NCI-H2227 (cell line): ENCODE measurements around the gene RFX4.
A peak's percentile ranks its signal among the peaks of the same experiment; 100 is the strongest.
"Not testable (repeated sequence)": the region's sequence is repeated elsewhere in the genome, so short reads cannot be mapped to it uniquely, and the experiment has no call there.

Experiments
- DNase-seq: peaks from one replicate; lab custom pipeline; 2025; ENCODE audit not compliant: unreplicated experiment; lab: John Stamatoyannopoulos, UW

Gene RFX4

DNA sequence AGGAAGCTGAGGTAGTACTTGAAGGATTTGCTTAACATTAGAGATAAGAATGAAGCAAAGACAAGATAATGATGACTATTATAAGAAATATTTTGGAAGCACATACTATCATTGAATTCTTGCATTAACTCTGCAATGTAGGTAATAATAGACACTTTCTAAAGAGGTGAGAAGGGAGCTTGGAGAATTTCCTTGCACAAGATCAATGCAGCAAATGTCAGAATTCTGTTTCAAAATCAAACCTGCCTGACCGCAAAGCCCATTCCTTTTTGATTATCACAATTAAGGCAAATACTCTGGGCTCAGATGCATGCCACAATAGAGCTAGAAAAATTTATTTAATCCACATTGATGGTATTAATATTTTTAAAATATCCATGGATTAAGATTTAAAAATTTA is 141.3 kb downstream of the RFX4 start:
- no peak for DNase-seq

DNA sequence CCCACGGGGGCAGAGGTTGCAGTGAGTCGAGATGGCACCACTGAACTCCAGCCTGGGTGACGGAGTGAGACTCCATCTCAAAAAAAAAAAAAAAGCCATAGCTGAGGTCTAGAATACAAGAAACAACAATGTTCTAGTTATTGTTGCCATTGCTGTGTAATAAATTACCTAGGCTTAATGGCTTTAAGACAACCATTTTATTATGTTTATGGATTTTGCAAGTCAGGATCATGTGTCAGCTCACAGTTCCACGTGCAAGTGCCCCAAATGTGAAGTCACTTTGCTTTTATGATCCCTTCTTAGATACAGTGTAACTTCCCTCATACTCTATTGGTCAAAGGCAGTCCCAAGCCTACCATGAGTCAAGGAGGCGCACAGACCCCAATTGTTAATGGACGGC is 142.1 kb downstream of the RFX4 start:
- DNase-seq, result no peak

DNA sequence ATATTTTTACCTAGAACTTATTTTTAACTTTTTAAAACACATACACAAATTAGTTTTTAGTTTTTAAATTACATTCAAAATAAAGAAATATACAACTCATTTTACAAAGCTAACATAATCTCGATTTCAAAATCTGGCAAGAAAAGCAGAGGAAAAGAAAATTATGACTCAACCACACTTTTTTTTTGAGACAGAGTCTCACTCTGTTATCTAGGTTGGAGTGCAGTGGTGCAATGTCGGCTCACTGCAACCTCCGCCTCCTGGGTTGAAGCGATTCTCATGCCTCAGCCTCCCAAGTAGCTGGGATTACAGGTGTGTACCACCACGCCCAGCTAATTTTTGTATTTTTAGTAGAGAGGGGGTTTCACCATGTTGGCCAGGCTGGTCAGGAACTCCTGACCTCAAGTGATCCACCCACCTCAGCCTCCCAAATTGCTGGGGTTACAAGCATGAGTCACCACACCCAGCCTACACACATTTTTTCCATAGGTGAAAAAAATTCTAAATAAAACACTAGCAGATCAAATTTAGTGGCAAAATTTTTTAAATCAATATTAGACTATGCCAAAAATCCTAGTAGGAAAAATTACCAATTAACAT is 143.9 kb downstream of the RFX4 start:
- not testable (repeated sequence) for DNase-seq

DNA sequence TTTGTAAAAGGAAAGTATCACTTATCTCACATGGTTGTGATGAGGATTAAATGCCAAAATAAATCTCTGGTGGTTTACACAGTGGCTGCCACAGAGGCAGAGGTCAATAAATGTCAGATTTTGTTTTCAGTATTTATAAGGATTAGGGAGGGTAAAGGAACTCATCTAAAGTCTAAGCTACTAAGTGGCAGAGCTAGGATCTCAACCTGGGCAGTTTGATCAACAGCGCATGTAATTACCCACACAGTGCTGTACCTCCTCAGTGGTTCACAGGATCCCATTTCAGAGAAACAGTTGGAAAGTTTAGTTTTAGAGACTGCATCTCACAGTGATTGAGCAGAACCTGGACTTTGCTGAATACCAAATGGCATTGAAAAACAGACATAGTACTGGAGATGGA is 146.8 kb downstream of the RFX4 start:
- no peak for DNase-seq

DNA sequence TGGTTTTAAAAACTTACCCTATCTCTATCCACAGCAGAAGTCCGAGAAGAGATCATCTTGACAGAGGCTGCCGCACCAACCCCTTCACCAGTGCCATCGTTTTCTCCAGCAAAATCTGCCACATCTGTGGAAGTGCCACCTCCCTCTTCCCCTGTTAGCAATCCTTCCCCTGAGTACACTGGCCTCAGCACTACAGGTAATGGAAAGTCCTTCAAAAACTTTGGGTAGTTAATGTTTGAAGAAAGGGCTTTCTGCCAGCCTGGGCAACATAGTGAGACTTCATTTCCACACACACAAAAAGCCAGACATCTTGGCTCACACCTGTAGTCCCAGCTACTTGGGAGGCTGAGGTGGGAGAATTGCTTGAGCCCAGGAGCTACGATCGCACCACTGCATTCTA is 150.1 kb downstream of the RFX4 start:
- DNase-seq, result no peak

DNA sequence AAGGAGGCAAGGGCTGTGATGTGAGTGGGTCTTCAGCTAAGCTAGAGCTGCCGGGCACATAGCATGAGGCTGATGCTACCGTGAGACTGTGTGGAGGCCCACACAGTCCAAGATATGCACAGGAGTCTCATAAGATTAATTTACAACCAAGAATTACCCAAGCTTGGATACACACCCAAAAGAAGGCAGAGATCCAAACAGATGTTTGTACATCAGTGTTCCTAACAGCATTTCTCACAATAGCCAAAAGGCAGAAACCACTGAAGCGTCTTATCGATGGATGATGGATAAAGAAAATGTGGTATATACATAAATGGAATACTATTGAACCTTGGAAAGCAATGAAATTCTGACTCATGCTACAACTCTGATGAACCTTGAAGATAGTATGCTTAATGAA is 150.9 kb downstream of the RFX4 start:
- DNase-seq, result no peak

DNA sequence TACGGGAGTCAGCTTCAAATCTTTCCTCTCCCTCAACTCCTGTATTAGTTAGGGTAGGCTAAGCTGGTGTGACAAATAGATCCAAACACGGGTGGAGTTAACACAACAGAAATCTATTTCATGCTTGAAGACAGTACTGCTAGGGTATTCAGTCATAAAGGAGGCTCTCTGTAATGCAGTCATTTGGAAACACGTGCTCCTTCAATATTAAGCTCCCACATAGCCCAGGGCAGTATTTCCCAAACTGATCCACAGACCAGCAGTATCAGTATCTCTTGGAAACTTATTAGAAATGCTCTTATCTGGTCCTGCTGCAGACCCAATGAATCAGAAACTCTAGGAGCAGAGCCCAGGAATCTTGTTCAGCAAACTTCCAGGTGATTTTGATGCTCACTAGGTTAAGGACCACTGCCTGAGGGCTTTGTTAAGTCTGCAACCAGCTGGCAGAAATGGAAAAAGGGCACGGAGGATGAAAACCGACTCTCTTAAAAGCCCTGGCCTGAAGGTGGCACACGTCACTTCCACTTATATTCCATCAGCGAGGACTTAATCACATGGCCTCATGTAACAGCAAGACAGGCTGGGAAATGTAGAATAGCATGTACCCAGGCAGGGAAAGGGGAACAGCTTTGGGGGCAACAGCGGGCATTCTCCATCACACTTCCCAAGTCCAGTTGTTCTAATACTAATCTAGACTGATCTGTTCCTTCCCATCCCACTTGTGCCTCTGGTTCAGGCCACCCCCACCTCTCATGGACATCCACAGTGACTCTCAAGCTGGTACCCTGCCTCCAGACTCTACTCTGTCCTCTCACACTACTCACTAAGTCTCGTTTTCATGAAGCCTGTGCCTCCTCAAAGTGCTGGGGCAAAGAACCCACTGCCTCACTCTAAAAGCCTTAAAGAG is 153.5 kb downstream of the RFX4 start:
- DNase-seq, result peak; percentile 22

DNA sequence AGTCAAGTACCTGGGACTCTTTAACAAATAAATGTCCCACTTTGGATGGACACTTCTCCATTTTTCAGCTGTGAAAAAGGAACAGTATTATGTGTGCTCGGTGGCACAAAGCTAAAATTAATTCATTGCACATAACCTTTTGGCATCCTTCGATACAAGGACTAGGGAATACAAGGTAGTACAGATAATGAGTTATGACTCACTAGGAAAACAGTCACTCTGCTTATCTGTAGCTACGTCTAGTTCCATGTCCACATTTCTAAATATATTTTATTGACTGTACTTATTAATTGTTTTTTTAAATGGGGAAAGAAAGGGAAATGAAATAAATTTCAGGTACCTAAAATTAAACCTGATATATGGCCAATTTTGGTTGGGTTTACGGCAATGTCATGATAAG is 156.5 kb downstream of the RFX4 start:
- DNase-seq, result no peak

DNA sequence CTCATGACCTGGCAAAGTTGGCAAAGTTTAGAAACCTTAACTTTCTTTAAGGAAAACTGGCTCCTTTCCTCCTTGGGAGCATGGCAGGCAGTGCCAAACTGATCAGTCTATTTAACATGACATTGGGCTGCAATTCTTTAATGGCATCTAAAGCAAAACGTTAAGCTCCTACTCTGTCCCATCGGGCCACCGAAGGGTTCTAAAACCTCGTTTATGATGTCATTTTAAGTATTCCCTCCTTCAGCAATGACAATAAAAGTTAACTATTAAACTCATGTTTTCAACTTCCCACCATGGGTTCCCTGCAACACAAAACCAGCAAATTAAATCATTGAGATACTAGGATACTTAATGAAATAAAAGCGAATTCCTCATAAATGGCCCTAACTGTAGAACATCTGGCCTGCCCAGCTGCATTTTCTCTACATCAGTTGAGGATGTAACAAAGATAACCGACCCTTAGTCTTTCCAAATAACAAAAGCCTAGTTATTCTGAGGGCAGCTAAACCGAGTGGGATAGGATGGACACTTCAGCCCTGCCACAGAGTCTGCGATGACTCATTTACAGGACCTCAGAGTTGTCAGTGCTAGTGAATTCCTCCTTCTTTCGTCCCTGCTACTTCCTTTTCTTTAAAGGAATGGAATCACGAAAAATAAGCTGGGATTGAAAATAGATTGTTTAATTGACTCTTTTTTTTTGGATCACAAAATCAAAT is 157.2 kb downstream of the RFX4 start:
- DNase-seq, result no peak

DNA sequence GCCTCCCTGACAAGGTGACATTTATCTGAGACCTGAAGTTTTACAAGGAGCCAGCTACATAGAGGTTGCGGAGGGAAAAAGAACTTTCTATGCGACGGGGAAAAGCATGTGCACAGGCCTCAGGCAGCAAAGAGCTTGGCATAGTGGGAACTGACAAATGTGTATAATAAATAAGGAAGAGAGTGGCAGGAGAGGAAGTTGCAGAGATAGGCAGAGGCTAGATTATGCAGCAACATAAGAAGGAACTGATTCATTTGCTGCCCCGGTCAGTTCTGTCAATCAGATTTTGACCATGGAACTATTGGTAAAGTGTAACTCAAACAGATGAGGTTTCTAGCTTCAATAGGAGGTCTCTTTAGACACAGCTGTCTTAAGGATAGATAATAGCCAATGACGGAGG is 158.0 kb downstream of the RFX4 start:
- no peak for DNase-seq

DNA sequence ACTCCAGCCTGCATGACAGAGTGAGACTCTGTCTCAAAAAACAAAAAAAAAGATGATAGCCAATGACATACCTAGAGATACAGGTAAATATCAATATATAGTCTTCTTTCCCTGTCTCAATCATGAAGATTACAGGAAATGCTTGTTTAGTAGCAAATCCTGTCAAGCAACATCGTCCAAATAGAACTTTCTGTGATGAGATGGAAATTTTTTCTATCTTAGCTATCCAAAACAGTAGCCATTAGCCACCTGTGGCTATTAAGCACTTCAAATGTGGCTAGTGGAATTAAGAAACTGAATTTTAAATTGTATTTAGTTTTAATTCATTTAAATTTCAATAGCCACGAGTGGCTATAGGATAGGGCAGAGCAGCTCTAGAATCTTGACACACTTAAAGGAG is 158.4 kb downstream of the RFX4 start:
- DNase-seq, result no peak

DNA sequence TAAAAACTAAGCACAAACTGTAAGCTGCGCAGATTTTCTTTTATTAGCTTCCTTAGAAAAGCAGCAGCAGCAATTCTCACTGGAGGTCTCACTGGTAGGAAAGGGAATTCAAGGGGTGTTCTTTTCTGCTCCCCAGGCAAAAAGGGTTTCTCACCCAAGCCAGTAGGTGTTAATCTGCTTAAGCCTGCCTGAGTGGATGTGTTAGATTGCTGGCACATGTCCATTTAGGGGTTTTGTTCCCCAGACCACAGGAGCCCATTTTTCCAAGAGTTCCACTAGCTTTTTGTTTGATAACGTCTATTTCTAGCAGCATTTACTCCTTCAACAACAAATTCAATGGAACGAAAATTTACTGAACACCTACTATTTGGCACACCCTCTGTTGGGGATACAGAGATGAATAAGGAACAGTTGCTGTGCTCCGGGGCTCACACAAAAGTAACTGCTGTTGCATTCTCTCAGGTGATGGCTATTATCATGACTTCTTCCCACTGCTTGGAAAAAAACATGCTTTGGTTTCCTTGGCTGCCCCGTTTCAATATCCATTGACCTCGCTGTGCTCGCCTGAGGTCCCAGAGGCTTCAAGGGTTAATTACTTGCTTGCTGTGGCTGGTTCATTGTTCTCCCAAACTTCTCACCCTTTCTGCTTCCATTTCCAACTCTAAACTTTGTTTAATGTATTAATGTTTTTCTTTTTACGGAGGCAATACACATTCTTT is 160.6 kb downstream of the RFX4 start:
- no peak for DNase-seq

DNA sequence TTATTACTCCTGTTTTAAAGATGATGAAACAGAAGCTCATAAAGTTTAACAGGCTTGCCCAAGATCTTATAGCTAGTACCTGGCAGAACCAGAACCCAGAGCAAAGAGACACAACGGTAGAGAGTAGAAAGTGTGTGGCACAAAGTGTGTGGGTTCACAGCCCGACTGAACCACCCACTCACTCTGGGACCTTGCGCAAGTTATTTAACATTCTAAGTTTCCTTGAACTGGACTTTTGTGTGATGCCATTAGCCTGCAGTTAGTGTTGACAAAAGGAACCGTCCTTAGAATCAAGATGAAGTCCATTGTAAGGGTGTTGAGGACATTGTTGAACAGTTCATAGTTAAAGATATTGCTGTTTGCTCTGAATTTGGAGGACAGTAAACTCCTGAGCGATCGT is 161.8 kb downstream of the RFX4 start:
- DNase-seq, result no peak

DNA sequence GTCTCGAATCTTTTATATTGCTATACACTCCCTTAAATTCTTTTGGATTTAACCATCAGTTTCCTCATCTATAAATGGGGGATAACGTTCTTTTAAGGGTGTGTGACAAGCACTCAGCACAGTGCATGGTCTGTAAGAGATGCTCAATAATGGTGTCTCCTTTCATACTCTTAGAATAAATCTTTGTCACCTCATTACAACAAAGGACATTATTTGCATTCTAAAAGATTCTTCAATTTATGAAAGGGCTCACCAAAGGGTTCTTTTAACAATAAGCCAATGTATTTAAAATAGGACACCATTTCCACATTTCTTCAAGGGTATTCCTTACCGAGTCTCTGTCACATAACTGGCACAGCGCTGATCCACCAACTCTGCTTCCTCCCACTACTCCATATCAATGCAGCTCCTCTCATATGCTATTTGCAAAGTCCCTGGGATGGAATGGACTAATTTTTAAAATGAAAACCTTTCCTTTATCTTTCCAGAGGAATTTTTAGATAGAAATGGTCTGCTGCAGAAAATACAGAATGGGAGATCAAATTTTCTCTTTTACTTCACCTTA is 162.5 kb downstream of the RFX4 start:
- no peak for DNase-seq

DNA sequence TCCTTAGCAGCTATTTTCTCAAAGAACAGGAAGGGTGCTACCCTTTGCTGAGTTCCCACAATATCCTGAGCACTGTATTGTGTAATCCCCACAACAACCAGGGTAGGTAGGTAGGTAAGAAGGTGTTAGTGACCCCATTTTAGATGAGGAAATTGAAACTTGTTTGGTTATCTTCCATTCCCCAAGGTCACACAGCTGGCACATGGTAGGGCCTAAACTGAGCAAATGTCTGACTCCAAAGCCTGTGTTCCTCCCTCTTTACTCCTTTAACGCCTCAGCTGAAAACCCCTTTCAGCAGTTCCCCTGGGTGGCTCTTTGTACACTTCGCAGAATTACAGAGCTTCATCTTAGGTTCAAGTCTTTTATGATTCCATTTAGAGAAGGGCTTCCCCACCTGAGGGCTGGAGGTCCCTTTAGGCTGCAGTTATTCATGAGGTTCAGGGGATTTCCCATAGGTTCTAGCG is 165.2 kb downstream of the RFX4 start:
- no peak for DNase-seq

DNA sequence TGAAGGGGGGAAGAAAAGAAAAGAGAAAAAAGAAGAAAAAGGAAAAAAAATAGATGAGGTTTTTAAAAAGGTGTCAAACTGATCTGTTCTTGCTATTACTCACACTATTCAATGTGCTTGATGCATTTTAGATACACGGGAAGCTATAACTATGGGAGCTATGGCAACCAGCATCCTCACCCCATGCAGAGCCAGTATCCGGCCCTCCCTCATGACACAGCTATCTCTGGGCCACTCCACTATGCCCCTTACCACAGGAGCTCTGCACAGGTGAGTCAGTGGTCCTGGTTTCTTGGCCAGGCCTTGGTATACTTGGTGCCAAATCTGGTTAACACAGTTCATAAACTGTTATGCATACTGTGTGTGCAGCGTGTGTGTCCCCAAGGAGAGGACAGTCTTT is 167.7 kb downstream of the RFX4 start:
- no peak for DNase-seq

DNA sequence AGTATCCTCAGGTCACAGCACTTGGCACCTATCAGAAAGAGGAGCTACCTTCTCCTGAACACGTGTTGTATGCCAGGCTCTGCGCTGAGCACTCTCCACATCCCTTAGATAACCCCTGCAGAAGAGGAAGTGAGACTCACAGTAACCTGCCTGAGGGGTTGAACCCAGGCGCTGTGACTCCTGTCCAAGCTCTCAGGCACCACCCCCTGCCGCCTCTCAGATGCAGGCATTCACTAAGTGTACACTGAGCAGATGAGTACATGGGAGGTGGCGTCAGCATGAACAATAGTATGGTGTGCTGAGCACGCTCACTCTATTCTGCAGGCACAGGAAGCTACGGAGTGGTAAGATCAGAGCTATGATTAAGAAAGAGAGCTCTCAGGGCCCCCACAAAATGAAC is 170.7 kb downstream of the RFX4 start:
- no peak for DNase-seq

DNA sequence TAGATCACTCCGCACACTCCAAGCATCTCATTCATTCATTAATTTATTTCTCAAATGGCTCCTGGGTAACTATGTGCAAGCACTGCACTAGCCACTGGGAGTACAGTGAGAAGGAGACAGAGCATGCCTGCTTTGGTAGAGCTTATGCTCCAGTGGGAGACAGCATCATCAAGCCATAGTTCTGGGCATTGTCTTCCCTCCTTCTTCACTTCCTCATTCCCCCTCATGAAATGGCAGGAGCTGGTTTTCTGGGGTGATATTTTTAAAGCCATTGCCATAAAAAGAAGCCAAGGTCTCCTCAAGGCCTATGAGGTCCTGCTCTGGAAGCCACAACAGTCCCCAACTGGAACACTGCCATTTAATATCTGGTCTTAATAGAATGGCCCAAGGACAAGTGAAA is 171.5 kb downstream of the RFX4 start:
- no peak for DNase-seq

DNA sequence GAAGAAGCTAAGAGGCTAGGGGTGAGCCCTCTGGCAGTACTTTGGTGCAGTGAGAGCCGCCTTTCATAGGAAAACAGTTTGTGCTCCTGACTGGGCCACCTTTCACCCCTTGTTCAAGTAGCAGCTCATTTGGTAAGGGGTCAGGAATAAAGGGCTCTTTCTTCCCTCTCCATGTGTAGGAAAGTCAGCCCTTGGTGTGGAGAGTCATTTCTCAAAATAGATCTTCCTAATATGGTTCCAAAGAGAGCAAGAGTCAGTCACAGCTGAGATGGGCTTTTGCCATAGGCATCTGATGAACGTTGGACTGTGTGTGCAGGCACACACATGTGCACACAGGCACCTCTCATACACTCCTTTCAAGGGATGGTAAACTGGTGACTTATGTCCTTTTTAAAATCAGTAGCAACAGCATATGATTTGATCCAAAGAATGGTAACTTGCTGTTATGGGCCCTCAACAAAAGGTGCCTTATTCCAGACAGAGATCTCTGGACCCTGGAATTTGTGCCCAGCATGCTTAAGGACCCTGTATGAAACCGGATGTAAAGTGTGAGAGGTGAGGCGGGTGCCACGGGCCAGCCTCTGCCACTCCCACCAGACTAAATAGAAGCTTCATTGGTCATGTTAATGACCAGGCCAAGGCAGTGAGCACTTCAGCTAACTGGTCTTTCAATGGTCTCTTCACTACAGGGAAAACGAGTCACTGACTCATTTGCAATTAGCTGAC is 175.0 kb downstream of the RFX4 start:
- no peak for DNase-seq

DNA sequence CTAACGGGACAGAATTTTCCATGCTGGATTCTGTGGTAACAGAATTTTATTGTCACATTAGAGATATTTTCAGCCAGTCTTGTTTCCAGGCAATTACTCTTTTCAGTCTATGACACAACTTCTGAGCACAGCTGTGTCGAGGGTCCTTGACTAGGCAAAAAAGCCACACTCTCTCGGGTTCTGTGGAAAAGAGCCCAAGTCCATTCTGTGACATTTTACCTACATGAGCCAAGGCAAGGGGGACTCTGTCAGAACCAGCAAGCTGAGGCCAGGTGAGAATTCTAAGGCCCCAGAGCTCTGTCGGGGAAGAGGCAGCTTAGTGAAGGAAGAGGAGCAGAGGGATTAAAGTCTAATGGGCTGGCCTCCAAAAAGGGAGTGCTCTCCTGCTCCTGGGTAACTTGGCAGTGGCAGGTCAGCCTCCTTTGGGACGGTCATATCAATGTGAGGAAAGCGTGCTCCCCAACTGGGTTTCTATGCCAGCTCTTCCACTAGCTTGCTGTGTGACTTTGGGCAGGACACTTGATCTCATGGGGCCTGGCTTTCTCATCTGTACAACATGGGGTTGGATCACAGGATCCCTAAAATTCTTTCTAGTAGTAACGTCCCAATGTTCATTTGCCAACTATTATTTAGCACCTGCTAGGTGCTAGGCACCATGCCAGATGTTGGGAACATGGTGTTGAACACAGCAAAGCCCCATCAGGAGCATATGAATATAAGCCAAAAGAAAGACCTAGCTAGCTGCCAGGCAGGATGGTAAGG is 175.7 kb downstream of the RFX4 start:
- no peak for DNase-seq
